ENCODE results near the gene ZNF366.
A peak's percentile ranks its signal among the peaks of the same experiment; 100 is the strongest.
"Not testable (repeated sequence)": the region's sequence is repeated elsewhere in the genome, so short reads cannot be mapped to it uniquely, and the experiment has no call there.

The ZNF366 gene

DNA sequence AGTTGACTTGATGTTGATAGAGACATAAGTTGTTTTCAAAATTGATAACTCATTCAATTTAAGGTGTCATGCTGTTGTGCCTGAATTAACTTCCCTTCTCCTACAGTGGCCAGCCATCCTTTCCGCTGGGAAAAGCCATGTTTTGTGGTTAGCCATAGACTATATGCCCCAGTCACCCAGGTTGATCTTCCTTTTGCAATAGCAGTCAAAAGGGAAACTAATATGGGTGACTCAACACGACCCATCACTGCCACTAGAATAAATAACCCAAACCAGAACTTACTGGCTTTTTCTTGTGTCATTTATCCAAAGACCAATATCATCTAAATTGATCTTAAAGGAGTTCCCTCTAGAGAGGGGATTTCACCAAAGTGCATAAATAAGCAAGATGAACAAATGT lies 99.7 kb downstream of the ZNF366 start:
- no peak for DNase-seq (ENCODE audit: low read depth, low spot score)
- TF ChIP-seq, protein P1, sequence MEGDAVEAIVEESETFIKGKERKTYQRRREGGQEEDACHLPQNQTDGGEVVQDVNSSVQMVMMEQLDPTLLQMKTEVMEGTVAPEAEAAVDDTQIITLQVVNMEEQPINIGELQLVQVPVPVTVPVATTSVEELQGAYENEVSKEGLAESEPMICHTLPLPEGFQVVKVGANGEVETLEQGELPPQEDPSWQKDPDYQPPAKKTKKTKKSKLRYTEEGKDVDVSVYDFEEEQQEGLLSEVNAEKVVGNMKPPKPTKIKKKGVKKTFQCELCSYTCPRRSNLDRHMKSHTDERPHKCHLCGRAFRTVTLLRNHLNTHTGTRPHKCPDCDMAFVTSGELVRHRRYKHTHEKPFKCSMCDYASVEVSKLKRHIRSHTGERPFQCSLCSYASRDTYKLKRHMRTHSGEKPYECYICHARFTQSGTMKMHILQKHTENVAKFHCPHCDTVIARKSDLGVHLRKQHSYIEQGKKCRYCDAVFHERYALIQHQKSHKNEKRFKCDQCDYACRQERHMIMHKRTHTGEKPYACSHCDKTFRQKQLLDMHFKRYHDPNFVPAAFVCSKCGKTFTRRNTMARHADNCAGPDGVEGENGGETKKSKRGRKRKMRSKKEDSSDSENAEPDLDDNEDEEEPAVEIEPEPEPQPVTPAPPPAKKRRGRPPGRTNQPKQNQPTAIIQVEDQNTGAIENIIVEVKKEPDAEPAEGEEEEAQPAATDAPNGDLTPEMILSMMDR (IDR thresholded peaks at IDR 0.05; ENCODE audit: insufficient read depth, low read length, missing control alignments), result no peak
- ChIA-PET CTCF (interaction anchor here (0.9 to 1.8 kb wide), 2 partner anchors 9 to 410 kb away, joined by 3 read pairs; no protein-coding TSS in a partner anchor), POLR2A (interaction anchor here (0.6 kb wide), 1 partner anchor 121 kb away, joined by 3 read pairs; no protein-coding TSS in a partner anchor)
- H3K4me3 ChIP-seq (ENCODE audit: low read depth, low read length), result no peak overlapping the region

DNA sequence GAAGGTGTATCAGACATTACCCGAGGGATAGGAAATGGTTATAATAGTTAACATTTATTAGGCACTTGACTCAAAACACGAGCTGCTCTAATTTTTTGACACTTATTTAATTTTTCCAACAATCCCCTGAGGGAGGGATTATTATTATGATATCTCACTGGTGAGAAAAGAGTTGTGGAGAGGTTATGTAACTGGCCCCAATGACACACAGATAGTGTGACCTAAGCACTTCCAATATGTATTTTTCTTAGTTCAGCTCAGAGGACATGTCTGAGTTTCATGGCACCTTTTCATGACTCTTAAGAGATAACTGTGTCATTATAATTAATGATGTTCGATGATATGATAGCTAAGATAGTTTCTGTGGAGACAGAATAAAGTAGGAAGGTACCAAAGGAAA lies 100.1 kb downstream of the ZNF366 start:
- DNase-seq (ENCODE audit: low read depth, low spot score), result no peak
- ChIA-PET POLR2A (interaction anchor here (0.6 kb wide), 1 partner anchor 121 kb away, joined by 3 read pairs; no protein-coding TSS in a partner anchor), CTCF (interaction anchor here (0.9 to 1.8 kb wide), 3 partner anchors 10 to 410 kb away, joined by 3 to 4 read pairs (median 3); no protein-coding TSS in a partner anchor)
- H3K4me3 ChIP-seq (ENCODE audit: low read depth, low read length), result no peak overlapping the region
- TF ChIP-seq, protein P1 (IDR thresholded peaks at IDR 0.05; ENCODE audit: insufficient read depth, low read length, missing control alignments), result no peak

DNA sequence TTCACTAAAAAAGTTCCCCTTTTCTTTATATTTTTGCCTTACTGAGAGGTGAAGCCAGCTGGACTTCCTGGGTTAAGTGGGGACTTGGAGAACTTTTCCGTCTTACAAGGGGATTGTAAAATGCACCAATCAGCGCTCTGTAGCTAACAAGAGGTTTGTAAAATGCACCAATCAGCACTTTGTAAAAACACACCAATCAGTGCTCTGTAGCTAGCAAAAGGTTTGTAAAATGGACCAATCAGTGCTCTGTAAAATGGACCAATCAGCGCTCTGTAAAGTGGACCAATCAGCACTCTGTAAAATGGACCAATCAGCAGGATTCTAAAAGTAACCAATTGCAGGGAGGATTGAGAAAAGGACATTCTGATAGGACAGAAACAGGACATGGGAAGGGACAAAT lies 102.4 kb downstream of the ZNF366 start:
- DNase-seq (ENCODE audit: low read depth, low spot score); POLR2A ChIA-PET; H3K4me3 ChIP-seq (ENCODE audit: low read depth, low read length); CTCF ChIA-PET: not testable (repeated sequence)

DNA sequence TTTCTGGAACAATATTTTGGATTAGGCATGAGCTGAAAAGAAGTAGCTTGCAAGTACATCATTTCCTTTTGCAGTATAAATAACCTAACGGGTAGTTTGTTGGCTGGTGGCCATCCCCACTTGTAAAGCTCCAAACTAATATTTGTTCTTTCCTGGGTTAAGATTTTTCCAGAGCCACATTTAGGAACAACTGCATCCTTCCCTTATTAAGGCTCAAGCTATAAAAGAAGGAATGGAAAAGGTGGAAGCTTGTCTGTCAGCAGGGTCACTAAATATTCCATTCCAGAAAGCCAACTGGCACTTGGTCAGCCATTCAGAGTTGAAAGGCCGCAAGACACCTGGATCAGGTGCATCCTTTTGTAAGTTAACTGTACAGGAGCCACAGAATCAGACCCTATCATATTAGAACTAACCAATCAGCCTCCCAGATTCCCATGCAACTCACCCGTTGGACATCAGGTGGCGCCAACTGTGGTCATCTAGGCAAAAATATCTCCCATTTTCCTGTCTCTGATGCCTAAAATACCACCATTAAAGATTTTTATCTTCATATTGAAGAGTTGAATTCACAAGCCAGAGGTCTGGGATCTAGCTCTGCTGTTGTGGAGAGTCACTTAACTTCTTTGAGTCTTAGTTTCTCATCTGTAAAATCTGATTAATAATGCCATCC lies 104.1 kb downstream of the ZNF366 start:
- no peak overlapping the region for H3K4me3 ChIP-seq (ENCODE audit: low read depth, low read length)
- TF ChIP-seq, protein P1 (IDR thresholded peaks at IDR 0.05; ENCODE audit: insufficient read depth, low read length, missing control alignments), result peak; percentile 7
- DNase-seq (ENCODE audit: low read depth, low spot score), result no peak
- ChIA-PET POLR2A (no interaction called here), CTCF (interaction anchor here (0.9 to 1.6 kb wide), 7 partner anchors 9 to 123 kb away, joined by 3 to 7 read pairs (median 3); no protein-coding TSS in a partner anchor)

DNA sequence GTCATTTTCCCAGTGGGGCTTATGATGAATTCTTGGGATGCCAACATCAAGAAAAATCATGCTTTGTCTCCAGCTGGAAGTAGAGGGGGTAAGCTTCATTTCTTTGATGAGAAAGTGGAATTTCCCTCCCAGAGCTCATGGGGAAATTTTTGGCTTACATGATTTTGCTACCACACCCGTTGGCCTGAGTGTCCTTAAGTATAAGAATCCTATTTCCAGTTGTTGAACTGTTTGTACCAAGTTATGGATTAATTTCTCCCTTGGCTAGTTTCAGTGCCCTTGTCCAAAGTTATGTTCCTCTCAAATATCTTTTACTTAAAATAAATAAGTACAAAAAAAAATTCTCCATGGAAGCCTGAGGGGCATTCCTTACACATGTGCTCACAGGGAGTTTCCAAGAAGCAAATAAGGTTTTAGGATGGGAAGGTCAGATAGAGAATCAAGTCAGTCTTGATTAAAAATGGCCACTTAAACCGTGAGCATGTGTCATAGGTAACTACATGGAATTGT lies 104.8 kb downstream of the ZNF366 start:
- ChIA-PET CTCF (interaction anchor here (0.6 to 1.6 kb wide), 6 partner anchors 10 to 121 kb away, joined by 3 to 7 read pairs (median 4); no protein-coding TSS in a partner anchor), POLR2A (no interaction called here)
- H3K4me3 ChIP-seq (ENCODE audit: low read depth, low read length), result no peak overlapping the region
- TF ChIP-seq, protein P1 (IDR thresholded peaks at IDR 0.05; ENCODE audit: insufficient read depth, low read length, missing control alignments), result no peak
- no peak for DNase-seq (ENCODE audit: low read depth, low spot score)

DNA sequence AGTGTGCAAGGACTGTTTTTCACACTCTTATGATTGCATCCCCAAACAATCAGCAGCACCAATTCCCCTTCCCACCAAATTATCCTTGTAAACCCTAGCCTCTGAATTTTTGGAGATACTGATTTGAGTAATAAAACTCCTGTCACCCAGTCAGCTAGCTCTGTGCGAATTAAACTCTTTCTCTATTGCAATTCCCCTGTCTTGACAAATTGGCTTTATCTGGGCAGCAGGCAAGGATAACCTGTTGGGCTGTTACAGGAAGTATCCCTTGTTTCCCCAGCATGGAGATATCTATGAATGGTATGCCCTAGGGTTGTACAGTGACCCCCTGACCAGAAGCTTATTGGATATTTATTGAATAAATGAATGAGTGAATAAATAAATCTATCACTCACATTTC lies 106.3 kb downstream of the ZNF366 start:
- no peak overlapping the region for H3K4me3 ChIP-seq (ENCODE audit: low read depth, low read length)
- TF ChIP-seq, protein P1 (IDR thresholded peaks at IDR 0.05; ENCODE audit: insufficient read depth, low read length, missing control alignments), result no peak
- ChIA-PET CTCF (no interaction called here), POLR2A (no interaction called here)
- DNase-seq (ENCODE audit: low read depth, low spot score), result no peak

Data from AG04449 (cell line).